GM21528 (cell line): Measurements from ENCODE around the gene IFITM5.

Experiments
- ATAC-seq: cut with Tn5 transposase; IDR thresholded peaks from one replicate; pipeline ENCODE4 v1.9.1; 2021; ENCODE audit warnings: mild to moderate bottlenecking, moderate library complexity; ENCODE audit not compliant: unreplicated experiment, low FRiP score

The IFITM5 gene

GRCh38 chr11:249062-249461, 50.3 kb downstream of the IFITM5 start:
- ATAC-seq = no peak
